Suprapubic skin (tissue), 4 donors: Measurements from ENCODE around the gene GATA1.

Experiments used
- EP300 ChIP-seq: sonication (generic); formaldehyde crosslinking; IDR thresholded peaks from one replicate; pipeline ENCODE4 v1.6.1; 2017; ENCODE audit warnings: antibody characterized with exemption
- POLR2A ChIP-seq, 2 donors: fragments of 450-650 bp; IDR thresholded peaks; one replicate each; pipeline ENCODE4 v1.6.1; 2017; ENCODE audit warnings: antibody characterized with exemption in 2 of 2, mild to moderate bottlenecking in 2 of 2, moderate library complexity in 2 of 2
- POLR2AphosphoS5 ChIP-seq, 3 donors: sonication (generic); formaldehyde crosslinking; IDR thresholded peaks; one replicate each; pipeline ENCODE4 v1.6.1; 2017; ENCODE audit warnings: antibody characterized with exemption in 3 of 3
- TF ChIP-seq, protein P1 (sequence below), 2 donors: fragments of 200-600 bp in 1 of 2; fragments of 450-650 bp in 1 of 2; sonication (generic) in 1 of 2; IDR thresholded peaks; one replicate each; pipeline ENCODE4 v1.5.1; 2016 to 2019; ENCODE audit warnings: antibody characterized with exemption in 2 of 2, mild to moderate bottlenecking in 1 of 2, moderate library complexity in 1 of 2

DNA sequence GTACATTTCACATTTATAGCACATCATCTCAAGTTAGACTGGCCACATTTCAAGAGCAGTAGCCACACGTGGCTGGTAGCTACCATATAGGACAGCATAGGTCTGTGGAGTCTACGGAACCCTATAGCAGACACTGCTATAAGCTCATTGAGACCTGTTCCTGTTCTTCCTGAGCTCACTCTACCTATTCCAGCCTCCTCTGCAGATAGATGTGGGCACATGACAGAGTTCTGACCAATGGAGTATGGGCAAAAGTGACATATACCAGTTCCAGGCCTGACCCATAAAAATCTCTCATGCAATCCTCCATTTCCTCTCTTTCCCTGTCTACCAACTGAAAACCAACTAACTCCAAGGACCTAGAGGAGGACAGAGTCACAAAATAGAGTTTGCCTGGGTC, 11.9 kb downstream of the GATA1 start:
- no peak for TF ChIP-seq EP300
- TF ChIP-seq, protein P1, sequence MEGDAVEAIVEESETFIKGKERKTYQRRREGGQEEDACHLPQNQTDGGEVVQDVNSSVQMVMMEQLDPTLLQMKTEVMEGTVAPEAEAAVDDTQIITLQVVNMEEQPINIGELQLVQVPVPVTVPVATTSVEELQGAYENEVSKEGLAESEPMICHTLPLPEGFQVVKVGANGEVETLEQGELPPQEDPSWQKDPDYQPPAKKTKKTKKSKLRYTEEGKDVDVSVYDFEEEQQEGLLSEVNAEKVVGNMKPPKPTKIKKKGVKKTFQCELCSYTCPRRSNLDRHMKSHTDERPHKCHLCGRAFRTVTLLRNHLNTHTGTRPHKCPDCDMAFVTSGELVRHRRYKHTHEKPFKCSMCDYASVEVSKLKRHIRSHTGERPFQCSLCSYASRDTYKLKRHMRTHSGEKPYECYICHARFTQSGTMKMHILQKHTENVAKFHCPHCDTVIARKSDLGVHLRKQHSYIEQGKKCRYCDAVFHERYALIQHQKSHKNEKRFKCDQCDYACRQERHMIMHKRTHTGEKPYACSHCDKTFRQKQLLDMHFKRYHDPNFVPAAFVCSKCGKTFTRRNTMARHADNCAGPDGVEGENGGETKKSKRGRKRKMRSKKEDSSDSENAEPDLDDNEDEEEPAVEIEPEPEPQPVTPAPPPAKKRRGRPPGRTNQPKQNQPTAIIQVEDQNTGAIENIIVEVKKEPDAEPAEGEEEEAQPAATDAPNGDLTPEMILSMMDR (IDR thresholded peaks at IDR 0.05), result no peak
- TF ChIP-seq POLR2AphosphoS5 (IDR thresholded peaks at IDR 0.05), result no peak
- no peak for TF ChIP-seq POLR2A (IDR thresholded peaks at IDR 0.05)
